Naive thymus-derived CD4-positive, alpha-beta T cell (primary cell): ENCODE measurements around the gene AMY1C. TPM values are rescaled to one million over a fixed set of nuclear protein-coding genes. Genes with fewer than 3 reads are reported as not detected.
"Not testable (repeated sequence)": the region's sequence is repeated elsewhere in the genome, so short reads cannot be mapped to it uniquely, and the experiment has no call there.

Experiments used
- ATAC-seq: fragments of 150-1000 bp; cut with Tn5 transposase; 2 replicates; pipeline ENCODE4 v1.10.0; 2021; ENCODE audit warnings: mild to moderate bottlenecking, moderate library complexity
- CTCF ChIA-PET: fragments of 350-600 bp; sonication (Branson Sonifier 250); formaldehyde crosslinking; loops from one replicate; lab custom pipeline; 2021; ENCODE audit warnings: antibody characterized with exemption; lab: Charles Lee
- POLR2A ChIA-PET: fragments of 350-600 bp; sonication (Branson Sonifier 250); formaldehyde crosslinking; loops from one replicate; lab custom pipeline; 2021; ENCODE audit warnings: antibody characterized with exemption, inconsistent platforms; lab: Charles Lee
- DNase-seq, 9 donors: peaks; one replicate each; pipeline versions ENCODE4 v3.0.0 to v3.0.0-alpha.2; 2020 to 2022; ENCODE audit warnings: mixed read lengths in 1 of 9
- H3K27ac ChIP-seq: one replicate; pipeline ENCODE4 v1.7.0; 2013; ENCODE audit warnings: mild to moderate bottlenecking, low read depth, low read length, moderate library complexity
- H3K27me3 ChIP-seq, 2 donors: one replicate each; pipeline ENCODE4 v1.7.0; 2013; ENCODE audit warnings: low read length in 2 of 2, mild to moderate bottlenecking in 2 of 2, moderate library complexity in 2 of 2; ENCODE audit not compliant: control insufficient read depth in 2 of 2, insufficient read depth in 2 of 2
- H3K36me3 ChIP-seq, 3 experiments: 1 replicate in 2 of 3; 2 replicates in 1 of 3; pipeline ENCODE4 v1.7.0; 2013; ENCODE audit warnings: low read length in 3 of 3, mild to moderate bottlenecking in 3 of 3, moderate library complexity in 1 of 3; ENCODE audit not compliant: insufficient read depth in 3 of 3, control insufficient read depth in 2 of 3
- H3K4me1 ChIP-seq, 2 donors: one replicate each; pipeline ENCODE4 v1.7.0; 2013; ENCODE audit warnings: low read length in 2 of 2, mild to moderate bottlenecking in 2 of 2, moderate library complexity in 1 of 2; ENCODE audit not compliant: control insufficient read depth in 2 of 2, insufficient read depth in 2 of 2
- H3K4me3 ChIP-seq: 2 replicates; pipeline ENCODE4 v1.7.0; 2013; ENCODE audit warnings: mild to moderate bottlenecking, low read length
- H3K9me3 ChIP-seq, 3 experiments: 1 replicate in 2 of 3; 2 replicates in 1 of 3; pipeline ENCODE4 v1.7.0; 2013; ENCODE audit warnings: low read length in 3 of 3; ENCODE audit not compliant: control insufficient read depth in 2 of 3
- H3K27ac Mint-ChIP-seq, 9 donors: one replicate each; pipeline ENCODE4 v1.8.0; 2020 to 2022; ENCODE audit warnings: mixed read lengths in 9 of 9, mild to moderate bottlenecking in 8 of 9, moderate library complexity in 5 of 9, inconsistent platforms in 2 of 9
- H3K27me3 Mint-ChIP-seq, 5 donors: one replicate each; pipeline ENCODE4 v1.8.0; 2021 to 2022; ENCODE audit warnings: mixed read lengths in 5 of 5, mild to moderate bottlenecking in 1 of 5
- H3K36me3 Mint-ChIP-seq, 5 donors: one replicate each; pipeline ENCODE4 v1.8.0; 2020 to 2022; ENCODE audit warnings: mixed read lengths in 5 of 5, mild to moderate bottlenecking in 3 of 5, inconsistent platforms in 1 of 5
- H3K4me1 Mint-ChIP-seq, 7 donors: one replicate each; pipeline ENCODE4 v1.8.0; 2020 to 2022; ENCODE audit warnings: mixed read lengths in 7 of 7, mild to moderate bottlenecking in 3 of 7, inconsistent platforms in 1 of 7
- H3K4me3 Mint-ChIP-seq, 10 donors: one replicate each; pipeline ENCODE4 v1.8.0; 2020 to 2022; ENCODE audit warnings: mild to moderate bottlenecking in 10 of 10, mixed read lengths in 10 of 10, moderate library complexity in 6 of 10, inconsistent platforms in 2 of 10
- H3K9me3 Mint-ChIP-seq, 11 donors: one replicate each; pipeline ENCODE4 v1.8.0; 2020 to 2022; ENCODE audit warnings: mixed read lengths in 11 of 11, mild to moderate bottlenecking in 4 of 11, inconsistent platforms in 1 of 11, moderate library complexity in 1 of 11
- intact Hi-C, 2 donors: fragments of 100-400 bp; cut with micrococcal nuclease; formaldehyde crosslinking; loops; one replicate each; pipeline ENCODE4 v1.15.1; 2023
- polyA plus RNA-seq, 2 donors: library from polyadenylated mRNA; unstranded; fragments of 300-500 nt; fragmentation: Illumina TruSeq; gene quantifications; one replicate each; pipeline ENCODE4 v1.2.3, GENCODE V29; 2021
- total RNA-seq, 6 experiments: library from RNA in 5 of 6; stranded (reverse) in 5 of 6; gene quantifications; 1 replicate in 5 of 6; 2 replicates in 1 of 6; pipeline ENCODE4 v1.2.3 and lab custom pipeline; 2021 to 2026

AMY1C gene
- total and polyA plus RNA-seq, 7 experiments from 2014 or later, result not detected

- ATAC-seq, H3K36me3 Mint-ChIP-seq, intact Hi-C loops, DNase-seq, H3K27ac ChIP-seq, POLR2A ChIA-PET, H3K4me1 ChIP-seq, H3K4me3 ChIP-seq, H3K27ac Mint-ChIP-seq, H3K27me3 Mint-ChIP-seq, H3K4me1 Mint-ChIP-seq, H3K4me3 Mint-ChIP-seq, H3K27me3 ChIP-seq, H3K36me3 ChIP-seq, H3K9me3 Mint-ChIP-seq, CTCF ChIA-PET, H3K9me3 ChIP-seq: not testable (repeated sequence)
These were observed 14.4 kb upstream of the AMY1C start for GRCh38 chr1:103735334-103735733.

GRCh38 chr1:103738031-103738430 is 11.7 kb upstream of the AMY1C start:
- ATAC-seq, H3K9me3 ChIP-seq, H3K27me3 ChIP-seq, H3K36me3 ChIP-seq, intact Hi-C loops, H3K4me3 Mint-ChIP-seq, H3K4me1 ChIP-seq, H3K27ac ChIP-seq, H3K27ac Mint-ChIP-seq, DNase-seq, H3K4me1 Mint-ChIP-seq, H3K27me3 Mint-ChIP-seq, H3K9me3 Mint-ChIP-seq, POLR2A ChIA-PET, CTCF ChIA-PET, H3K36me3 Mint-ChIP-seq, H3K4me3 ChIP-seq: not testable (repeated sequence)

GRCh38 chr1:103744449-103744848 is 5.2 kb upstream of the AMY1C start:
- H3K4me1 Mint-ChIP-seq, H3K9me3 ChIP-seq, intact Hi-C loops, H3K9me3 Mint-ChIP-seq, H3K27ac ChIP-seq, ATAC-seq, H3K27me3 Mint-ChIP-seq, CTCF ChIA-PET, H3K36me3 Mint-ChIP-seq, H3K4me3 Mint-ChIP-seq, POLR2A ChIA-PET, H3K4me1 ChIP-seq, H3K4me3 ChIP-seq, H3K27ac Mint-ChIP-seq, H3K36me3 ChIP-seq, DNase-seq, H3K27me3 ChIP-seq: not testable (repeated sequence)

GRCh38 chr1:103745040-103745439 is 4.7 kb upstream of the AMY1C start:
- H3K27ac Mint-ChIP-seq, ATAC-seq, H3K9me3 Mint-ChIP-seq, H3K4me3 ChIP-seq, H3K27me3 ChIP-seq, CTCF ChIA-PET, H3K36me3 ChIP-seq, H3K4me1 Mint-ChIP-seq, H3K36me3 Mint-ChIP-seq, intact Hi-C loops, H3K4me1 ChIP-seq, H3K4me3 Mint-ChIP-seq, H3K9me3 ChIP-seq, POLR2A ChIA-PET, DNase-seq, H3K27ac ChIP-seq, H3K27me3 Mint-ChIP-seq: not testable (repeated sequence)

- H3K4me1 Mint-ChIP-seq, CTCF ChIA-PET, H3K4me1 ChIP-seq: not testable (repeated sequence)
These were observed 1.4 kb upstream of the AMY1C start for GRCh38 chr1:103748273-103748672.

GRCh38 chr1:103761896-103762295 is 12.2 kb downstream of the AMY1C start:
- H3K4me3 Mint-ChIP-seq, result no peak overlapping the region
- ChIA-PET CTCF (no interaction called here), POLR2A (no interaction called here)
- Histone ChIP-seq H3K4me3 (no peak overlapping the region), H3K36me3 (no peaks in the 10 kb centered on the region), H3K27ac (no peak overlapping the region), H3K9me3 (no peaks in the 10 kb centered on the region), H3K27me3 (no peaks in the 10 kb centered on the region), H3K4me1 (no peaks in the 10 kb centered on the region)
- no peaks in the 10 kb centered on the region for H3K36me3 Mint-ChIP-seq
- DNase-seq (no peak), ATAC-seq (no peak)
- no peaks in the 10 kb centered on the region for H3K27me3 Mint-ChIP-seq
- intact Hi-C loops, result no loop called here
- no peak overlapping the region for H3K27ac Mint-ChIP-seq
- no peaks in the 10 kb centered on the region for H3K4me1 Mint-ChIP-seq
- peaks cover 0 to 14% (median 3%) of the 10 kb centered on the region in 11 donors for H3K9me3 Mint-ChIP-seq

More at GRCh38 chr1:103748273-103748672, 1.4 kb upstream of the AMY1C start:
- intact Hi-C loops, POLR2A ChIA-PET, H3K27me3 ChIP-seq, H3K4me3 Mint-ChIP-seq, H3K36me3 ChIP-seq, H3K27me3 Mint-ChIP-seq, ATAC-seq, H3K27ac Mint-ChIP-seq, H3K4me3 ChIP-seq, H3K9me3 Mint-ChIP-seq, H3K9me3 ChIP-seq, DNase-seq, H3K36me3 Mint-ChIP-seq, H3K27ac ChIP-seq: not testable (repeated sequence)

GRCh38 chr1:103779932-103780331 is 30.2 kb downstream of the AMY1C start:
- Mint-ChIP-seq H3K9me3 (peaks cover 0 to 18% (median 2%) of the 10 kb centered on the region in 11 donors), H3K27ac (no peak overlapping the region), H3K36me3 (no peaks in the 10 kb centered on the region), H3K4me3 (no peak overlapping the region), H3K27me3 (no peaks in the 10 kb centered on the region), H3K4me1 (no peaks in the 10 kb centered on the region)
- Histone ChIP-seq H3K4me3 (no peak overlapping the region), H3K36me3 (no peaks in the 10 kb centered on the region), H3K9me3 (no peaks in the 10 kb centered on the region), H3K27ac (no peak overlapping the region), H3K4me1 (no peaks in the 10 kb centered on the region), H3K27me3 (no peaks in the 10 kb centered on the region)
- ChIA-PET CTCF (no interaction called here), POLR2A (no interaction called here)
- ATAC-seq, result no peak
- intact Hi-C loops, result no loop called here
- no peak for DNase-seq
